ENCODE results near the gene SSPN. TPM values are rescaled to one million over a fixed set of nuclear protein-coding genes. Genes with fewer than 3 reads are reported as not detected.

Gene SSPN
- total and polyA plus RNA-seq, 8 donors: 0.61 to 11.9 (median 4.4) TPM

DNA sequence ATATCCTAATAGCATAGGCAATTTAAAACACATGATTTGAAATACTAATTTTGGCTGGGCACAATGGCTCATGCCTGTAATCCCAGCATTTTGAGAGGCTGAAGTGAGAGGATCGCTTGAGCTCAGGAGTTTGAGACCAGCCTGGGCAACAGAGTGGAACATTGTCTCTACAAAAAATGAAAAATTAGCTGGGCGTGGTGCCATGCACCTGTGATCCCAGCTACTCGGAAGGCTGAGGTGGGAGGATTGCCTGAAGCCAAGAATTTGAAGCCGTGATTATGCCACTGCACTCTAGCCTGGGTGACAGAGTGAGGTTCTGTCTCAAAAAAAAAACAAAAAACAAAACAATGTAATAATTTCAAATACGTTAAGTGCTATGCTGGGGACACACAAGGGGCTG lies 83.3 kb downstream of the SSPN start:
- no peak for TF ChIP-seq CTCF (IDR thresholded peaks at IDR 0.05)
- intact Hi-C loops (cut with DNase I): no loop called here
- WGBS, 2 donors: 45 to 55% methylated on average over 5 of the region's 5 CpGs
- H3K4me1 ChIP-seq: peaks cover 5 to 26% (median 5%) of the 10 kb centered on the region in 3 donors
- no peak overlapping the region for H3K4me3 ChIP-seq
- no peaks in the 10 kb centered on the region for H3K27me3 ChIP-seq
- peak in 1 of 6 donors; percentile 30 for DNase-seq
- no peaks in the 10 kb centered on the region for H3K9me3 ChIP-seq
- H3K27ac ChIP-seq: no peak overlapping the region
- no peak for FAIRE-seq
- H3K36me3 ChIP-seq: no peaks in the 10 kb centered on the region
- ATAC-seq: no peak

DNA sequence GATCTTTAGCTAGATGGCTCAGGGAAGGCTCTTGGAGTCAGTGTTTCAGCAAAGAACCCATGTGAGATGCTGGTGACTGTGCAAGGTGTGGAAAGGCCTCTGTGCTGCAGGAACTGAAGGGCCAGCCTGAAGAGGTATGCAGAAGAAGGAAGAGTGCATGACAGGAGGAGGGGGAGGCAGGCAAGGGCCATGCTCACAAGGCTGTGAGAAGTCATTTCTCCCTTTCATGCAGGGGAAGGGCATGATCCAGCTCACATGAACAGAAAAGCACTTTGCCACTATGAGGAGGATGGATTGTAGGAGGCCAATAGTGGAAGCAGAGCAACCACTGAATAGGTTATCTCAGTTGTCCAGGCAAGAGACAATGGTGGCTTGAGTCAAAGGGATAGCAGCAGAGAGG lies 83.7 kb downstream of the SSPN start:
- Histone ChIP-seq H3K27ac (no peak overlapping the region), H3K36me3 (no peaks in the 10 kb centered on the region), H3K4me1 (peaks cover 4 to 22% (median 5%) of the 10 kb centered on the region in 3 donors), H3K9me3 (no peaks in the 10 kb centered on the region), H3K27me3 (no peaks in the 10 kb centered on the region), H3K4me3 (no peak overlapping the region)
- intact Hi-C loops (cut with DNase I): no loop called here
- DNase-seq (no peak), ATAC-seq (no peak), FAIRE-seq (no peak)
- TF ChIP-seq CTCF (IDR thresholded peaks at IDR 0.05): no peak

GRCh38 chr12:26279908-26280307 lies 84.5 kb downstream of the SSPN start:
- FAIRE-seq: no peak
- Histone ChIP-seq H3K27me3 (no peaks in the 10 kb centered on the region), H3K4me1 (peaks cover 0 to 15% (median 4%) of the 10 kb centered on the region in 3 donors), H3K36me3 (no peaks in the 10 kb centered on the region), H3K9me3 (no peaks in the 10 kb centered on the region), H3K4me3 (no peak overlapping the region), H3K27ac (no peak overlapping the region)
- no peak for DNase-seq
- TF ChIP-seq CTCF (IDR thresholded peaks at IDR 0.05): no peak
- intact Hi-C loops (cut with DNase I): no loop called here
- WGBS, 2 donors: 60 to 64% methylated on average over 5 of the region's 5 CpGs
- ATAC-seq: peak in 3 of 4 donors; percentile 14 to 75 (median 61)

- no peak overlapping the region for H3K27ac ChIP-seq
- H3K4me1 ChIP-seq: peaks cover 0 to 9% (median 0%) of the 10 kb centered on the region in 3 donors
- no peaks in the 10 kb centered on the region for H3K9me3 ChIP-seq
- ATAC-seq: no peak
- no peak for TF ChIP-seq CTCF (IDR thresholded peaks at IDR 0.05)
- intact Hi-C loops (cut with DNase I): no loop called here
- no peaks in the 10 kb centered on the region for H3K36me3 ChIP-seq
- WGBS, 2 donors: 86 to 93% methylated on average over 3 of the region's 3 CpGs
- H3K27me3 ChIP-seq: no peaks in the 10 kb centered on the region
- no peak for DNase-seq
- no peak for FAIRE-seq
- no peak overlapping the region for H3K4me3 ChIP-seq
Measured at GRCh38 chr12:26280869-26281268, 85.5 kb downstream of the SSPN start.

DNA sequence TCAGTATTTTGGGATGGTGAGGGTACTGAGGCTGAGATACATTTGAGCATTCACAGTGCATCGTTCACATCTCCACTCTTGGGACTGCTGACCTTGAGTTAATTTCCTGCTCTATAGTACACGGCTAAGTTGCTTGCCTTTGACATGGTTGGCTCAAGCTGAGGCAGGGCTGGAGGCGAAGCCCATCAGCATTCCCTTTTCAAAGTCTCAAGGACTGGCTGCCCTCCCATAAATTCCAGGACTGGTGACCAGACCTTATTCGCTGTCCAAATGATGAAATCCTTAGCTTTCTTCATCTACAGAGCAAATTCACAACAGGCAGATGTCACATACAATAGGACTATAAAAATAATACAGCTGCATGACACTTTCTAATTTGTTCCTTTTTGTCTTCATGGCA lies 85.9 kb downstream of the SSPN start:
- 83 to 84% methylated on average over 4 of the region's 4 CpGs for WGBS, 2 donors
- H3K4me1 ChIP-seq: peaks cover 0 to 6% (median 0%) of the 10 kb centered on the region in 3 donors
- no peaks in the 10 kb centered on the region for H3K27me3 ChIP-seq
- TF ChIP-seq CTCF (IDR thresholded peaks at IDR 0.05): no peak
- no peak for FAIRE-seq
- H3K36me3 ChIP-seq: no peaks in the 10 kb centered on the region
- no peak for ATAC-seq
- no peak overlapping the region for H3K4me3 ChIP-seq
- no peak for DNase-seq
- no peaks in the 10 kb centered on the region for H3K9me3 ChIP-seq
- intact Hi-C loops (cut with DNase I): no loop called here
- no peak overlapping the region for H3K27ac ChIP-seq
